K562 (cell line): ENCODE measurements around the gene SLC1A7. TPM values are rescaled to one million over a fixed set of nuclear protein-coding genes. Genes with fewer than 3 reads are reported as not detected.

ENCODE experiments used
- ATAC-seq: fragments of 200-7000 bp; cut with Tn5 transposase; 3 replicates; pipeline ENCODE4 v1.9.1; 2020; ENCODE audit warnings: moderate library complexity
- BruUV-seq: library from RNA; stranded (reverse); fragments of 400-500 nt; replicated peaks from 2 replicates; lab custom pipeline; 2021; lab: Mats Ljungman, UMichigan
- CTCF ChIA-PET: fragments of 300-600 bp; formaldehyde crosslinking; extraction: SDS; loops from one replicate; lab custom pipeline; 2021; ENCODE audit warnings: low intra/inter-chr PET ratio; lab: Yijun Ruan, JAX
- POLR2A ChIA-PET: fragments of 300-600, 350-650 bp; sonication (Branson Sonifier 250); formaldehyde crosslinking; extraction: SDS; loops from one replicate; lab custom pipeline; 2021; ENCODE audit warnings: antibody characterized with exemption, inconsistent platforms; lab: Yijun Ruan, JAX
- DNase-seq, 4 experiments: peaks; one replicate each; pipeline versions ENCODE4 v3.0.0 to v3.0.0-alpha.2; 2011 to 2018; ENCODE audit warnings: low spot score in 3 of 4, mixed read lengths in 3 of 4; ENCODE audit errors: extremely low read depth in 1 of 4
- FAIRE-seq: peaks from 2 replicates; lab custom pipeline; 2011; peaks lifted over from hg19 to GRCh38; lab: Jason Lieb, UNC
- H2AFZ ChIP-seq: 2 replicates; pipeline ENCODE4 v1.6.0; 2011; ENCODE audit warnings: low read depth, low read length, control low read depth, inconsistent platforms
- H3K27ac ChIP-seq: fragments of 200-600 bp; 3 replicates; pipeline ENCODE4 v1.8.0; 2011; ENCODE audit warnings: low read depth, mild to moderate bottlenecking, control low read depth, inconsistent platforms, low read length, moderate library complexity, mixed read lengths; ENCODE audit errors: extremely low read depth
- H3K27me3 ChIP-seq, 2 experiments: fragments of 300-600 bp in 1 of 2; 2 replicates in 1 of 2; 3 replicates in 1 of 2; pipeline versions ENCODE4 v1.6.0 to v1.8.0; 2011; ENCODE audit warnings: inconsistent platforms in 2 of 2, low read length in 2 of 2, mild to moderate bottlenecking in 1 of 2, mixed read lengths in 1 of 2, moderate library complexity in 1 of 2; ENCODE audit not compliant: control insufficient read depth in 2 of 2, insufficient read depth in 2 of 2
- H3K36me3 ChIP-seq: fragments of 300-600 bp; 3 replicates; pipeline ENCODE4 v1.8.0; 2011; ENCODE audit warnings: mild to moderate bottlenecking, low read length, inconsistent platforms; ENCODE audit not compliant: control insufficient read depth, insufficient read depth
- H3K4me1 ChIP-seq, 2 experiments: fragments of 200-600 bp in 1 of 2; replicated peaks in 1 of 2; 2 replicates in 1 of 2; 3 replicates in 1 of 2; pipeline versions ENCODE4 v1.5.1 to v1.8.0; 2011; ENCODE audit warnings: inconsistent platforms in 2 of 2, low read length in 2 of 2, mild to moderate bottlenecking in 1 of 2, mixed read lengths in 1 of 2, moderate library complexity in 1 of 2; ENCODE audit not compliant: control insufficient read depth in 2 of 2, insufficient read depth in 2 of 2
- H3K4me2 ChIP-seq: 2 replicates; pipeline ENCODE4 v1.6.1; 2011; ENCODE audit warnings: low read length, control low read depth, inconsistent platforms, mixed read lengths; ENCODE audit not compliant: insufficient read depth
- H3K4me3 ChIP-seq: fragments of 200-600 bp; sonication (generic), shearing (Covaris generic); 2 replicates; pipeline ENCODE4 v1.5.1; 2016; ENCODE audit warnings: control low read depth, inconsistent platforms
- H3K79me2 ChIP-seq: fragments of 200-600 bp; 3 replicates; pipeline ENCODE4 v1.8.0; 2011; ENCODE audit warnings: low read length, inconsistent platforms; ENCODE audit not compliant: control insufficient read depth, insufficient read depth
- H3K9ac ChIP-seq, 2 experiments: 2 replicates each; pipeline versions ENCODE4 v1.6.0 to v1.6.1; 2011; ENCODE audit warnings: low read depth in 2 of 2, low read length in 2 of 2, control low read depth in 1 of 2, inconsistent platforms in 1 of 2, mild to moderate bottlenecking in 1 of 2, mixed read lengths in 1 of 2; ENCODE audit not compliant: insufficient read depth in 1 of 2
- H3K9me1 ChIP-seq: one replicate; pipeline ENCODE4 v1.6.0; 2011; ENCODE audit warnings: inconsistent platforms, mild to moderate bottlenecking, low read length, moderate library complexity; ENCODE audit not compliant: control insufficient read depth, insufficient read depth
- H3K9me3 ChIP-seq: replicated peaks from 2 replicates; pipeline ENCODE4 v1.5.1; 2011; ENCODE audit warnings: low read depth, low read length, inconsistent platforms; ENCODE audit not compliant: control insufficient read depth, insufficient read depth
- H4K20me1 ChIP-seq: replicated peaks from 2 replicates; pipeline ENCODE4 v1.6.1; 2011; ENCODE audit warnings: low read length, inconsistent platforms, mixed read lengths; ENCODE audit not compliant: control insufficient read depth, insufficient read depth
- AFF4 ChIP-seq: sonication (generic); formaldehyde crosslinking; IDR thresholded peaks from 2 replicates; pipeline ENCODE4 v1.8.0; 2023; ENCODE audit warnings: mild to moderate bottlenecking, missing genetic modification reagents
- HDAC3 ChIP-seq: fragments of 450-650 bp; IDR thresholded peaks from 2 replicates; pipeline ENCODE4 v1.6.1; 2018; ENCODE audit warnings: borderline replicate concordance, mild to moderate bottlenecking, moderate library complexity; ENCODE audit not compliant: partially characterized antibody
- HNRNPK ChIP-seq: fragments of 200-400 bp; formaldehyde crosslinking; IDR thresholded peaks from one replicate; pipeline ENCODE4 v1.6.1; 2018; ENCODE audit warnings: mild to moderate bottlenecking, low read depth, low read length; ENCODE audit not compliant: poor library complexity, severe bottlenecking
- KLF13 ChIP-seq: fragments of 450-650 bp; IDR thresholded peaks from 2 replicates; pipeline ENCODE4 v1.6.1; 2016; ENCODE audit warnings: missing genetic modification characterization, low read depth, mild to moderate bottlenecking, missing compliant biosample characterization, moderate library complexity, borderline replicate concordance
- PHF8 ChIP-seq: fragments of 200-600 bp; sonication (generic); IDR thresholded peaks from 2 replicates; pipeline ENCODE4 v1.6.1; 2012; ENCODE audit warnings: mixed run types, mild to moderate bottlenecking, inconsistent platforms, low read length, moderate library complexity, borderline replicate concordance
- ZNF551 ChIP-seq: fragments of 250-450 bp; sonication (Bioruptor Pico); IDR thresholded peaks from 2 replicates; pipeline ENCODE4 v1.5.0; 2021; ENCODE audit warnings: mild to moderate bottlenecking, moderate library complexity
- ZNF695 ChIP-seq: fragments of 450-650 bp; formaldehyde crosslinking; IDR thresholded peaks from 2 replicates; pipeline ENCODE4 v1.4.0; 2020; ENCODE audit warnings: mild to moderate bottlenecking, moderate library complexity
- WGBS: fragments of 100-300 bp; shearing (Covaris generic); methylation state at CpG from one replicate; pipeline ENCODE4 v1.1.6; 2016; ENCODE audit warnings: low coverage, mixed read lengths; ENCODE audit not compliant: insufficient coverage; ENCODE audit errors: missing lambda C conversion rate; 5-methylcytosine and 5-hydroxymethylcytosine counted together
- in situ Hi-C: fragments of 300-500 bp; cut with MboI; formaldehyde crosslinking; loops from 4 replicates; pipeline ENCODE4 v1.15.0; 2018; ENCODE audit warnings: inconsistent platforms, mixed read lengths
- intact Hi-C: fragments of 100-400 bp; cut with micrococcal nuclease; formaldehyde crosslinking; loops from 2 replicates; pipeline ENCODE4 v1.14.2; 2022
- polyA plus RNA-seq, 8 experiments: library from polyadenylated mRNA; depleted of rRNA in 4 of 8; stranded (reverse) in 5 of 8; unstranded in 3 of 8; fragments of >200 nt; fragmentation: Nextera tagmentation in 2 of 8; fragmentation: Illumina TruSeq in 1 of 8; extraction: Ambion mirVana in 2 of 8; extraction: Trizol in 1 of 8; gene quantifications; 2 replicates each; pipeline versions ENCODE4 v1.2.1 to v1.2.3, GENCODE V29; 2011 to 2014; ENCODE audit warnings: inconsistent platforms in 1 of 8, missing spikeins in 1 of 8
- total RNA-seq, 7 experiments: library from RNA; depleted of rRNA in 6 of 7; stranded (reverse); fragments of >200 nt in 6 of 7; fragmentation: Illumina TruSeq in 2 of 7; extraction: Trizol in 2 of 7; gene quantifications; 2 replicates each; pipeline versions ENCODE4 v1.2.1 to v1.2.3, GENCODE V29; 2011 to 2021; ENCODE audit warnings: low replicate concordance in 1 of 7
- TF ChIP-seq, protein P1 (sequence below), 2 experiments: fragments of 450-650 bp; IDR thresholded peaks; 2 replicates each; pipeline ENCODE4 v1.6.1; 2016

SLC1A7 gene
- total and polyA plus RNA-seq, 9 of the 15 experiments (the other 6 are each of a cell fraction or from before 2014, with no cell fraction given) = 0.07 TPM; not detected in 8

- H3K27ac ChIP-seq = no peak overlapping the region
- ATAC-seq (no peak), FAIRE-seq (no peak), DNase-seq (peak in 1 of 4 experiments; percentile 24)
- H3K9ac ChIP-seq = peak overlapping the region in 1 of 2 experiments; percentile 38; a peak in 2 of 4 replicates
- H3K27me3 ChIP-seq = peaks cover 25 to 41% of the 10 kb centered on the region in 2 experiments
- 0 out of 2 replicates have a peak overlapping the region, but pooled peaks have one; percentile 12 for H2AFZ ChIP-seq
- no peaks in the 10 kb centered on the region for H3K9me1 ChIP-seq
- H3K4me3 ChIP-seq = no peak overlapping the region
- CTCF ChIA-PET = no interaction called here
- 25% methylated on average over 19 of the region's 19 CpGs for WGBS
- no peaks in the 10 kb centered on the region for H3K9me3 ChIP-seq
- intact Hi-C loops (no loop called here), in situ Hi-C loops (no loop called here)
- no peaks in the 10 kb centered on the region for H3K36me3 ChIP-seq
- BruUV-seq = no TSS peak
- peak overlapping the region; percentile 12; the same call in 1 of the 2 replicates for H3K4me2 ChIP-seq
- no peak for TF ChIP-seq KLF13 (tag)
- no peak for TF ChIP-seq PHF8
- TF ChIP-seq ZNF551 (CRISPR knock-in tag) = no peak
- TF ChIP-seq, protein P1, sequence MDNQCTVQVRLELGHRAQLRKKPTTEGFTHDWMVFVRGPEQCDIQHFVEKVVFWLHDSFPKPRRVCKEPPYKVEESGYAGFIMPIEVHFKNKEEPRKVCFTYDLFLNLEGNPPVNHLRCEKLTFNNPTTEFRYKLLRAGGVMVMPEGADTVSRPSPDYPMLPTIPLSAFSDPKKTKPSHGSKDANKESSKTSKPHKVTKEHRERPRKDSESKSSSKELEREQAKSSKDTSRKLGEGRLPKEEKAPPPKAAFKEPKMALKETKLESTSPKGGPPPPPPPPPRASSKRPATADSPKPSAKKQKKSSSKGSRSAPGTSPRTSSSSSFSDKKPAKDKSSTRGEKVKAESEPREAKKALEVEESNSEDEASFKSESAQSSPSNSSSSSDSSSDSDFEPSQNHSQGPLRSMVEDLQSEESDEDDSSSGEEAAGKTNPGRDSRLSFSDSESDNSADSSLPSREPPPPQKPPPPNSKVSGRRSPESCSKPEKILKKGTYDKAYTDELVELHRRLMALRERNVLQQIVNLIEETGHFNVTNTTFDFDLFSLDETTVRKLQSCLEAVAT (IDR thresholded peaks at IDR 0.05) = no peak
- no peak for TF ChIP-seq AFF4
- no peak for TF ChIP-seq HNRNPK
- no peak for TF ChIP-seq HDAC3
- no peak for TF ChIP-seq ZNF695 (CRISPR knock-in tag)
- TF ChIP-seq, all 486 proteins: peak for 0
- POLR2A ChIA-PET = interaction anchor here (0.6 to 1.2 kb wide), 5 partner anchors 14 to 607 kb away, joined by 3 to 4 read pairs (median 3); no protein-coding TSS in a partner anchor
- Histone ChIP-seq H4K20me1 (0 out of 2 replicates have a peak, but pooled peaks cover 3% of the 10 kb centered on the region), H3K4me1 (peaks cover 8 to 57% of the 10 kb centered on the region in 2 experiments; a peak in 3 of 5 replicates), H3K79me2 (no peaks in the 10 kb centered on the region)
Observed at GRCh38 chr1:53088616-53089300, 53.7 kb downstream of the SLC1A7 start.
